Breast epithelium (tissue), 4 donors: ENCODE data around the gene RHBG. TPM values are rescaled to one million over a fixed set of nuclear protein-coding genes. Genes with fewer than 3 reads are reported as not detected.

Source experiments
- DNase-seq, 2 donors: peaks; one replicate each; pipeline ENCODE4 v3.0.0-alpha.2; 2019; ENCODE audit warnings: low spot score in 2 of 2
- H3K27ac ChIP-seq, 2 donors: fragments of 200-600 bp; sonication (generic) in 1 of 2; one replicate each; pipeline ENCODE4 v1.5.1; 2016 to 2019; ENCODE audit warnings: mild to moderate bottlenecking in 1 of 2
- H3K27me3 ChIP-seq, 2 donors: fragments of 200-600 bp; sonication (generic) in 1 of 2; one replicate each; pipeline versions ENCODE4 v1.5.1 to v1.6.0; 2017 to 2019; ENCODE audit warnings: control low read depth in 1 of 2, mild to moderate bottlenecking in 1 of 2
- H3K36me3 ChIP-seq: fragments of 200-600 bp; one replicate; pipeline ENCODE4 v1.5.1; 2019
- H3K4me1 ChIP-seq, 2 donors: fragments of 200-600 bp; sonication (generic); one replicate each; pipeline ENCODE4 v1.5.1; 2016 to 2019; ENCODE audit warnings: control low read depth in 1 of 2
- H3K4me3 ChIP-seq, 3 donors: fragments of 200-600 bp; sonication (generic); 1 replicate in 2 of 3; 2 replicates in 1 of 3; pipeline ENCODE4 v1.5.1; 2016 to 2019; ENCODE audit warnings: mild to moderate bottlenecking in 3 of 3, moderate library complexity in 2 of 3
- H3K9me3 ChIP-seq, 2 donors: fragments of 200-600 bp; sonication (generic) in 1 of 2; one replicate each; pipeline ENCODE4 v1.5.1; 2016 to 2019; ENCODE audit warnings: control low read depth in 1 of 2
- POLR2A ChIP-seq: fragments of 450-650 bp; IDR thresholded peaks from one replicate; pipeline ENCODE4 v1.6.1; 2016; ENCODE audit warnings: antibody characterized with exemption, mild to moderate bottlenecking, moderate library complexity
- POLR2AphosphoS5 ChIP-seq, 3 donors: sonication (generic); formaldehyde crosslinking; IDR thresholded peaks; one replicate each; pipeline ENCODE4 v1.6.1; 2017; ENCODE audit warnings: antibody characterized with exemption in 3 of 3
- intact Hi-C: fragments of 100-400 bp; cut with DNase I; formaldehyde crosslinking; loops from one replicate; pipeline ENCODE4 v1.15.1; 2023; ENCODE audit warnings: low total_unique reads
- total RNA-seq, 3 donors: library from RNA; depleted of rRNA; stranded (reverse); fragments of >200 nt; gene quantifications; one replicate each; pipeline ENCODE4 v1.1.0, GENCODE V29; 2016
- TF ChIP-seq, protein P1 (sequence below), 3 donors: fragments of 450-650 bp; IDR thresholded peaks; one replicate each; pipeline ENCODE4 v1.5.1; 2016 to 2017; ENCODE audit warnings: antibody characterized with exemption in 3 of 3, mild to moderate bottlenecking in 3 of 3, moderate library complexity in 3 of 3

The RHBG gene
- total RNA-seq, 3 donors from 2014 or later = not detected

GRCh38 chr1:156390469-156391365 lies 21.7 kb downstream of the RHBG start:
- intact Hi-C loops = no loop called here
- no peaks in the 10 kb centered on the region for H3K9me3 ChIP-seq
- DNase-seq = no peak
- no peaks in the 10 kb centered on the region for H3K4me1 ChIP-seq
- H3K36me3 ChIP-seq = no peaks in the 10 kb centered on the region
- peaks cover 0 to 28% of the 10 kb centered on the region in 2 donors for H3K27me3 ChIP-seq
- no peak overlapping the region for H3K27ac ChIP-seq
- no peak overlapping the region for H3K4me3 ChIP-seq
- no peak for TF ChIP-seq POLR2A
- no peak for TF ChIP-seq POLR2AphosphoS5 (IDR thresholded peaks at IDR 0.05)
- TF ChIP-seq, protein P1, sequence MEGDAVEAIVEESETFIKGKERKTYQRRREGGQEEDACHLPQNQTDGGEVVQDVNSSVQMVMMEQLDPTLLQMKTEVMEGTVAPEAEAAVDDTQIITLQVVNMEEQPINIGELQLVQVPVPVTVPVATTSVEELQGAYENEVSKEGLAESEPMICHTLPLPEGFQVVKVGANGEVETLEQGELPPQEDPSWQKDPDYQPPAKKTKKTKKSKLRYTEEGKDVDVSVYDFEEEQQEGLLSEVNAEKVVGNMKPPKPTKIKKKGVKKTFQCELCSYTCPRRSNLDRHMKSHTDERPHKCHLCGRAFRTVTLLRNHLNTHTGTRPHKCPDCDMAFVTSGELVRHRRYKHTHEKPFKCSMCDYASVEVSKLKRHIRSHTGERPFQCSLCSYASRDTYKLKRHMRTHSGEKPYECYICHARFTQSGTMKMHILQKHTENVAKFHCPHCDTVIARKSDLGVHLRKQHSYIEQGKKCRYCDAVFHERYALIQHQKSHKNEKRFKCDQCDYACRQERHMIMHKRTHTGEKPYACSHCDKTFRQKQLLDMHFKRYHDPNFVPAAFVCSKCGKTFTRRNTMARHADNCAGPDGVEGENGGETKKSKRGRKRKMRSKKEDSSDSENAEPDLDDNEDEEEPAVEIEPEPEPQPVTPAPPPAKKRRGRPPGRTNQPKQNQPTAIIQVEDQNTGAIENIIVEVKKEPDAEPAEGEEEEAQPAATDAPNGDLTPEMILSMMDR (IDR thresholded peaks at IDR 0.05) = no peak

DNA sequence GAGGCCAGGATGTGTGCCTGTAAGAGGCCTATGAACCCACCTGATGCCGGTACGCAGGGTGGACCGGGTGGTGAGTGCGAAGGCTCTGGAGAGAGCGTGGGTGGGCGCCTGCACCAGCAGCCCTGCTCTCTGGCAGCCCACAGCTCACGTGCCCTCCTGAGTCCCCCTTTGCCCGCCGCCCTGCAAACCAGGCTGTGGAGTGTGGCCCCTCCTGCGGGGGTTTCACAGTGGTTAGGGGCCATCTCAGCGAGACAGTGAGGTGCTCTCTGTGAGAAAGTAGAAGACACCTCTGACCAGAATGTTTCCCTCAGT lies 22.3 kb downstream of the RHBG start:
- TF ChIP-seq, protein P1 (IDR thresholded peaks at IDR 0.05) = no peak
- TF ChIP-seq POLR2A = no peak
- TF ChIP-seq POLR2AphosphoS5 (IDR thresholded peaks at IDR 0.05) = no peak
- H3K4me1 ChIP-seq = no peaks in the 10 kb centered on the region
- peaks cover 0 to 28% of the 10 kb centered on the region in 2 donors for H3K27me3 ChIP-seq
- H3K4me3 ChIP-seq = no peak overlapping the region
- intact Hi-C loops = no loop called here
- no peaks in the 10 kb centered on the region for H3K36me3 ChIP-seq
- H3K27ac ChIP-seq = no peak overlapping the region
- no peaks in the 10 kb centered on the region for H3K9me3 ChIP-seq
- no peak for DNase-seq

DNA sequence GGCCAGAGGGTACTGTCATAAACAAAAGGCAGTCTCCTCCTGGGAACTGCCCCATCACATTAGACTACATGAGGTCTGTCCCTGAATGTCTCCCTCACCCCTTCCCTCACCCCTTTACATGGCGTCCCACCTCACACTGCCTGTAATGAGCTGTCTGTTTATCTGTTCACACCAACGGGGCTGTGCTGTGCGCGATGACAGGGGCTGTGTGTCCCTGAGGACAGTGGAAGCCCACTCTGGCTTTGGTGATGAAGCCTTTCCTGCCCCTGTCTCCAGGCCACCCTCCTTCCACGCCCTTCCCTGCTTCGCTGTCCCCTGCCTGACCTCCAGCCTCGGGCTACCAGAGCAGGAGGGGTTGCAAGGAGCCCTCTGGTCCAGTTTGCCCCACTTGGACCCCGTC lies 22.7 kb downstream of the RHBG start:
- H3K9me3 ChIP-seq = no peaks in the 10 kb centered on the region
- no peaks in the 10 kb centered on the region for H3K4me1 ChIP-seq
- H3K27ac ChIP-seq = no peak overlapping the region
- no peak overlapping the region for H3K4me3 ChIP-seq
- TF ChIP-seq POLR2AphosphoS5 (IDR thresholded peaks at IDR 0.05) (no peak), POLR2A (no peak)
- TF ChIP-seq, protein P1 (IDR thresholded peaks at IDR 0.05) = no peak
- intact Hi-C loops = no loop called here
- no peaks in the 10 kb centered on the region for H3K36me3 ChIP-seq
- peaks cover 0 to 28% of the 10 kb centered on the region in 2 donors for H3K27me3 ChIP-seq
- DNase-seq = no peak

- H3K27ac ChIP-seq = no peak overlapping the region
- H3K9me3 ChIP-seq = no peaks in the 10 kb centered on the region
- no peaks in the 10 kb centered on the region for H3K4me1 ChIP-seq
- DNase-seq = no peak
- TF ChIP-seq, protein P1 (IDR thresholded peaks at IDR 0.05) = no peak
- no peak for TF ChIP-seq POLR2AphosphoS5 (IDR thresholded peaks at IDR 0.05)
- TF ChIP-seq POLR2A = no peak
- no peak overlapping the region for H3K4me3 ChIP-seq
- no peaks in the 10 kb centered on the region for H3K36me3 ChIP-seq
- intact Hi-C loops = no loop called here
- peaks cover 0 to 23% of the 10 kb centered on the region in 2 donors for H3K27me3 ChIP-seq
Observed at GRCh38 chr1:156392452-156392853, 23.4 kb downstream of the RHBG start.

- H3K27ac ChIP-seq = no peak overlapping the region
- no peaks in the 10 kb centered on the region for H3K9me3 ChIP-seq
- intact Hi-C loops = no loop called here
- DNase-seq = no peak
- TF ChIP-seq POLR2A (no peak), POLR2AphosphoS5 (IDR thresholded peaks at IDR 0.05) (no peak)
- TF ChIP-seq, protein P1 (IDR thresholded peaks at IDR 0.05) = no peak
- H3K27me3 ChIP-seq = peaks cover 0 to 16% of the 10 kb centered on the region in 2 donors
- H3K4me3 ChIP-seq = no peak overlapping the region
- no peaks in the 10 kb centered on the region for H3K4me1 ChIP-seq
- H3K36me3 ChIP-seq = no peaks in the 10 kb centered on the region
Observed at GRCh38 chr1:156393095-156393494, 24.1 kb downstream of the RHBG start.
